Measurements from ENCODE around the gene TBC1D3B. TPM values are rescaled to one million over a fixed set of nuclear protein-coding genes. Genes with fewer than 3 reads are reported as not detected.
A peak's percentile ranks its signal among the peaks of the same experiment; 100 is the strongest.

Gene TBC1D3B
- total RNA-seq, 4 donors from 2014 or later, result 3.4 to 69.3 (median 11.7) TPM

GRCh38 chr17:36131421-36131820 is 45.0 kb downstream of the TBC1D3B start:
- DNase-seq, result no peak
- H3K27me3 ChIP-seq, result no peaks in the 10 kb centered on the region
- H3K36me3 ChIP-seq, result no peaks in the 10 kb centered on the region
- TF ChIP-seq CTCF (IDR thresholded peaks at IDR 0.05) (no peak), POLR2A (IDR thresholded peaks at IDR 0.05) (no peak)
- H3K27ac ChIP-seq, result no peak overlapping the region
- peaks cover 0 to 3% (median 0%) of the 10 kb centered on the region in 4 donors for H3K9me3 ChIP-seq
- H3K4me1 ChIP-seq, result peaks cover 0 to 21% (median 17%) of the 10 kb centered on the region in 4 donors
- H3K4me3 ChIP-seq, result no peak overlapping the region

GRCh38 chr17:36130346-36130745 is 46.1 kb downstream of the TBC1D3B start:
- no peak overlapping the region for H3K27ac ChIP-seq
- no peaks in the 10 kb centered on the region for H3K27me3 ChIP-seq
- H3K9me3 ChIP-seq, result peaks cover 0 to 14% (median 5%) of the 10 kb centered on the region in 4 donors
- peaks cover 0 to 24% (median 17%) of the 10 kb centered on the region in 4 donors for H3K4me1 ChIP-seq
- no peaks in the 10 kb centered on the region for H3K36me3 ChIP-seq
- DNase-seq, result no peak
- H3K4me3 ChIP-seq, result no peak overlapping the region
- TF ChIP-seq POLR2A (IDR thresholded peaks at IDR 0.05) (no peak), CTCF (IDR thresholded peaks at IDR 0.05) (no peak)

GRCh38 chr17:36129616-36130015 is 46.8 kb downstream of the TBC1D3B start:
- no peak overlapping the region for H3K4me3 ChIP-seq
- H3K27ac ChIP-seq, result no peak overlapping the region
- TF ChIP-seq POLR2A (IDR thresholded peaks at IDR 0.05), result no peak
- no peak for TF ChIP-seq CTCF (IDR thresholded peaks at IDR 0.05)
- no peaks in the 10 kb centered on the region for H3K36me3 ChIP-seq
- H3K27me3 ChIP-seq, result no peaks in the 10 kb centered on the region
- peaks cover 0 to 24% (median 17%) of the 10 kb centered on the region in 4 donors for H3K4me1 ChIP-seq
- peaks cover 0 to 20% (median 8%) of the 10 kb centered on the region in 4 donors for H3K9me3 ChIP-seq
- DNase-seq, result no peak

GRCh38 chr17:36128411-36128978 is 47.9 kb downstream of the TBC1D3B start:
- Histone ChIP-seq H3K36me3 (no peaks in the 10 kb centered on the region), H3K27me3 (no peaks in the 10 kb centered on the region), H3K4me1 (peaks cover 0 to 24% (median 15%) of the 10 kb centered on the region in 4 donors), H3K4me3 (no peak overlapping the region), H3K27ac (peak overlapping the region in 1 of 4 donors; percentile 74), H3K9me3 (peaks cover 0 to 20% (median 8%) of the 10 kb centered on the region in 4 donors)
- no peak for DNase-seq
- no peak for TF ChIP-seq CTCF (IDR thresholded peaks at IDR 0.05)
- no peak for TF ChIP-seq POLR2A (IDR thresholded peaks at IDR 0.05)

GRCh38 chr17:36127911-36128310 is 48.5 kb downstream of the TBC1D3B start:
- H3K4me1 ChIP-seq, result peaks cover 0 to 24% (median 13%) of the 10 kb centered on the region in 4 donors
- H3K36me3 ChIP-seq, result no peaks in the 10 kb centered on the region
- no peak for TF ChIP-seq CTCF (IDR thresholded peaks at IDR 0.05)
- no peak for TF ChIP-seq POLR2A (IDR thresholded peaks at IDR 0.05)
- H3K4me3 ChIP-seq, result no peak overlapping the region
- H3K27ac ChIP-seq, result peak overlapping the region in 2 of 4 donors; percentile 48 to 74
- H3K9me3 ChIP-seq, result peaks cover 0 to 20% (median 8%) of the 10 kb centered on the region in 4 donors
- no peak for DNase-seq
- no peaks in the 10 kb centered on the region for H3K27me3 ChIP-seq
